Measurements from ENCODE around the gene MITF.

The MITF gene

DNA sequence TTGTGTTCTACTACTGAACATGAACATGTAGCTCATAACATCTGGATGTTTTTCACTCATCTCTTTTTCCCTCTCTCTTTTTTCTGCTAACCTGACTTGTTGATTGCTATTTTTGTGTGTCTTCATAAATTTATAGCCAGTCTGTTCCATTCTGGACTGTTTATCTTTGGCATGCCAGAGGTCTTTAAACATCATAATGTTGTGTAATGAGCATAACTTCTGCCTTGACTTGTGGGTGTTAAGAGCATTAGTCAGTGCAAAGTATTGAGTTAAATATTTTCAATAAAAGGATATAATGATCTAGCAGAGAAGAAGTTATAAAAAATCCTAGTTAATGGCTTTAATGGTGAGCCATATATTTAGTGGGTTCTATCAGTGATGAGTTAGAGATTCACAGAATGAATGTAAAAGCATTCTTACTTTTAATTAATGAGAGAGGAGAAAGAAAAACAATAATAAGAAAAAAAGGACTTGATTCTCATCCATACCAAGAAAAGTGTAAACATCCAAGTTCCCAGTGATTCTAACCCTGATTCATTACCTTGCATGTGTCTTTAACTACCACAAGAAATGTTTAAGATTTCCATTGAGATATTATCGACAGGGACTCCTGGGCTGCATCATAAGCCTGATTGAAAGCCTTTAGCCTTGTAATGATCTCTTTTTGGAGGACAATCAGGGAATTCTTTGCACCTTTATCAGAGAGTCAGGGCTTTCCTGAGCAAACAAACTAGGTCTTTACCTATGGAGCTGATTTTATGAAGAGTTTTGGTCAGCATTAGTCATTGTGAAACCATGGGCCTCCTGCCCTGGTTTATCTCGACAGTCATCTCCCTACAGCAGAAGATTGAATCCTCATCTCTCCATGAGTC, 22.9 kb downstream of the MITF start:
- no peak for DNase-seq

DNA sequence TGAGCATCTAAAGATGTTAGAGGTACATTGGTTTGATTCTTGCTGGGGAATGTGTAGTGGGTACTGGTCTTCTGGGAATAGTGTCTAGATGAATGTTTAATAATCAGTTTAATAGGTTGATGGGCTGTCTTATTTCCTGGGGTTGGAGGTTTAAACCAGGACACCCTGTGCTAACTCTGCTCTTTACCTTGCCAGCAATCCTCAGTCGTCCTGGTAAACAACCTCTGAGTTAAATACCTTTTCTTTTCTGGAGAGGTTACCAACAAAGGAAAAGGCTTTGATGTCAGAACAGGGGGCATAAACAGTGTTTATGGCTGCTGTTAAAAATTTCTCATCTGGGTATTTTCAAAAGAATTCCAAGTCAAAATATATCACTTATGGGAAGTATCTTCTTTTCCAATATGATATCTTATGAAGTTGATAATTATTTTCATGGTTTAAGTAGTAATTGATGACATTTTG, 23.5 kb downstream of the MITF start:
- DNase-seq: no peak

DNA sequence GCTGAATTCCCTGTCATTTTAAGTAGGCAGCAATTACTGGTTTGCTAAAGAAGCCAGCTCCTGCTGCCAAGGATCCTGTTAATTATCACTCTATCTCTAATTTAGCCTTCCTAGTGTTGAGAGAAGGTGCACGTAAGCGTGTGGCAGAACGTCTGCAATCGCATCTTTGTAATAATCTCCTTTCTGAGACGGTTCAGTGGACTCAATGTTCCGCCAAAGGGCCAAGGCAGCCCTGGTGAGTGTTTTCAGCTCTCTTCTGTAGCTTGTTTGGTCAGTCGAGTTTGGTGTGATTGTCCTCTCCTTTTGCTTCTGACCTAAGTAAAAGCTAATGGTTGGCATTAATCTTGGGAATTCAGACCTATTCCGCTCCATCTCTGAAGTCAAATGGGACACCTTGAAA, 24.2 kb downstream of the MITF start:
- DNase-seq: no peak

DNA sequence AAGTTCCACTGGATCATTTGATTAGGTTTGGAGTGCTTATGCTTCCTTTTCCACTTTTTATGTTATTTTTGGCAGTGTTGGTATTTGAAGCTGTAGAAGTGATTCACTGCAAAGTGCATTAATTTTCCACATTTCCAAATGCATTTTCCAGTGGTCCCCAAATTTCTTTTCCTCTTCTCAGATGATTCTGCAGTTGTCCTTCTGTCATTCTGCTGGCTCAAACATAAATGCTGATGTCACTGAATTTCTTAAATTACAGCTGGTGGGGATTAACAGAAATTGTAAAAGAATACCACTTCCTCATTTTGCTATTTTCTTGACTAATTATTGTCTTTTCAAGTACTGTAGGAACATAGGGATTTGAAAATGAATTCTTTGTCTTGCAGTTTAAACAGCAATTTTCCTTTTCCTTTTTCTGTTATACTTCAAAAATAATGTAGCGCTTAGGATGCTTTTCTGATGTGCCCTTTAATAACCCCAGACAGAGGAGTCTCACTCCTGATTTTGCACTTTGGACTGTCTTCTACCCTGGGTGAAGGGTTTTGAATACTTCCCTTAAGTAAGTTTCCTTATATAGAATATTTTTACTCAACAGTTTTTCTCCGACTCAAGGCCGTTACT, 25.0 kb downstream of the MITF start:
- DNase-seq: no peak

DNA sequence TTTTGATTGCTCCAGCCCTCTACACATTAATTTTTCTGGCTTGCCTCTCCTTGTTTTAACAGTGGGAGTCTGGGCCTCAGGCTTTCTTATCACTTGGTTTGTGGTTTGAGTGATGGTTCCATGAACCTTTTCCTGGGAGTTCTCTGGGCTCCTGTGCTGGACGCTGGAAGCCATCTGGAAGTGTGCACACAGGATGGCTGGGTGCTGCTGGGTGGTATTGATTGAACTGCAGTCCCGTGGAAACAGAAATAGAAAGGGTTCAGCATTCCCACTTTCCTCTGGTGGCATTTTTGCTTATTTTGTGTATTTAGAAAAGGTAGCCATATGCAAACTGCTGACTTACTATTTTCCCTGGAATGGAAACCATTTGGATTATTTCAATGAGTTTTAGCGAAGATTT, 25.6 kb downstream of the MITF start:
- DNase-seq: no peak

DNA sequence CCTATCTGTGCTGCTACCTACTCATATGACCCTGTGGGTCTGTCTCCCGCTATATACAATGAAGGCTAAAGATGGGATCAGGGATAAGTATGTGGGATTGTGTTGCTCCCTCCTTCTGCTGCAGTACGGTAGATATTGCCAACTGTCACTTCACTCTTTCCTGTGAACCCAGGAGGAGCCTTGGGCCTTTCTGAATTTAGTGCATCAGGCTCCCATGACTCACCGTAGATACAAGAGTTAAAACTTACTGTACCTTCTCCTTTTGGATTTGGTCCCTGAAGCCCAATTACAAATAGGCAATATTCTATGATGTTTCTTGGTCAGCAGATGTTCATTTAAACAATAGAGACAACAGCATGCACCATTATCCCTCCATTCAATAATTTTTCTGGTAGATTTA, 27.4 kb downstream of the MITF start:
- no peak for DNase-seq

DNA sequence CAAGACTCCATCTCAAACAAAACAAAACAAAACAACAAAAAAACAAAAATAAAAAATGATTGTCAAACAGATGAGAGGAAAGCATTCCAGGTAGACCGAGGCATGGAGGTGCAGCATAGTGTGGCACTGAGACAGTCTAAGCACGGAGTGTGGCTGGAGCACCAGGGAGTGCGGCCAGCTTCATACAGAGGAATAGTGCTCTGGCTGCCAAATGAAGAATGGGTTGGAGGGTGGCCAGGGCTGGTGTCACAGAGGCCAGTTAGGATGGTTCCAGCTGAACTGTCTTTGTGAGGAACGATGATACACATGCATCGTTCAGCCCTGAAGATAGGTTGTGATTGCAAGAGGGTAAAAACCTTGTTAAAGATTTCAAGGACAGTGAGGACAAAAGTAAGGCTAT, 28.3 kb downstream of the MITF start:
- DNase-seq: no peak

DNA sequence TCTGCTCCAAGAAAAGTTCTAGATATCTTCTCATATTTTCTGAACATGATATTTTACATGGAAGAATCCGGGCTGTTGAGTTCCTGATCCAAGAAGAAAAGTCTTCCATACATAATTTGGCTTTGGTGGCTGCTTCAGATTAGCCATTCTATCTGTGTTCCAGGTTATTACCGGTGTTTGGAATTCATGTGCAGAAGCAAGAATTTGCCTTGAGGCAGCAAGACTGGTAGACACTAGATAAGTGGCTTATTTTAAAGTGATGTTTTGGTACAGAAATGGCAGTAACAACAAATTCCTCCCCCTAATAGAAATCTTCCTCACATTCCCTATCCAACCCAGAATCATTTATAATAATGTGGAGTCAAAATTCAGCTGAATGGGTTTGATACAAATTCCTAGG, 29.2 kb downstream of the MITF start:
- no peak for DNase-seq

DNA sequence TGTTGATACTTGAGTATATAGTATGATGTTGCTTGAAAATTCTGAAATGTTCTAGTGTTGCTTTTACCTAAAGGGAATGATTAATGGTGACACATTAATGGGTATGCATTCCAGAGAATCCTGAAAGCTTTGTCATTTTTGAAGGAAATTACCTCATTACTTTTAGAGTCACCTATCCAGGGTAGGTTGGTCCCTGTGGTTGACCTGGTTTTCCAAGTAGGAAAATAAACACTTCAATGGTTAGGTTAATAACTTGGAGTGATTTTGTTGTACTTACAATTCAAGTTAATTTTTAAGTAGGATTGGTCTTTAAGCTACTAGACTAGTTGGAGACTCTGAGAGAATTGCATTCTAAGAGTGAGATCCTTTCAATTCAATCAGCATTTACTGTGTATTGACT, 31.0 kb downstream of the MITF start:
- DNase-seq: no peak

DNA sequence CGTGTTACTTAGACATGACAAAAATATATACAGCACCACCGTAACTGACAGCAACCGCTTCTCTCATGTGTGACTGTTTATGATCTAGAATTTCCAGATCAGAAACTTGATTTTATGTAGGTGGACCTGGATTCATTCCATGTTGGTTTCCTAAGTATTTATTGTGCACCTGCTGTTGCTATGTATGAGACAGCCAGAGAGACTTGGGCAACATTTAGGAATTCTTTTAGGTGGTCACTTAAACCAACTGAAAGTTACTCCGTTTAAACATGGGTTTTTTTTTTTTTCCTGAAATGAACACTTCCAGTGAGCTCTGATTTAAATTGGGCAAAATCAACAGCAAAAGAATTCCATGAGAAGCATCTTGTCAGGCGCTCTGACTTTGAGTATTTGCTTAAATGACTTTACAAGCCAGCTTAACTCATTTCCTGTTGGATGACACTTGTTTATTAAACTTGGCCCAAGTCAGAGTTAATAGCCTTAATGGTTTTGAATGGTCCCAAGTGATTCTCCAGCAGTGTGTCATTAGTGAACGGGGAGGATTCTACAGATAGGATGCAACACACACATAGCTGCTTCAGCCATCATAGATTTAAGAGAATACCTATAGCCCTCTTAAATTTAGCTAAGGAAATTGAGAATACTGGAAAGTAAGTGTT, 31.8 kb downstream of the MITF start:
- DNase-seq: no peak

DNA sequence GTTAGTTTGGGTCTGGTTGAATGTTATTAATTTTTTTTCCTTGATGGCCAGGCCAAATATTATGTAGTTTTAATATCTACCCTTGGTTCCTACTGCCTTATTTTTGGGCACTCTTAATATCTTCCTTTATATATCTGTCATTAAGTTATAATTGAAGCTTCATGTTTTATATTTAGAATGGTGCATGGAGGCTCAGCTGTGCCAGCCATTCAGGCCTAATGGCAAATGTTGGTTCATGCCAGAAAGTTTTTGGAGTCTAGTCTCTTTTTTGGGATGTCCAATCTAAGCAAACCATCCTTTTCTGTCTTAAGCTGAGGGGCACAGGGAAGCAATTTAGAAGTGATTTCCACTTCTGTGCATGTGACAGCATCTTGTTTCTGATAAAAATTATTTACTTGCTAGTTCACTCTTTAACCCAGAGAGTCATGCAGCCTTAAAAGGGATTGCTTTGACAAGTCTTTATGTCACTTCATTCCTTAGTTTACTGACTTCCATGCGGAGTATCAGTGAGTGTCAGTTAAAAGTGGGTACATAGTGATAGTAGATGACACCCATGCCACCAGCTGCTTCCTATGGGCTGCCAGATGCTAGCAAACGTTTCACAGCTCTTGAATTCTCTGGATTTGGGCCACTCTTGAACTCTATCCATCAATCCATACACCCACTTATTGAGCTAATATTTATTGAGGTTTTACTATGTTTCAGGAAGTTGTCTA, 33.0 kb downstream of the MITF start:
- no peak for DNase-seq

DNA sequence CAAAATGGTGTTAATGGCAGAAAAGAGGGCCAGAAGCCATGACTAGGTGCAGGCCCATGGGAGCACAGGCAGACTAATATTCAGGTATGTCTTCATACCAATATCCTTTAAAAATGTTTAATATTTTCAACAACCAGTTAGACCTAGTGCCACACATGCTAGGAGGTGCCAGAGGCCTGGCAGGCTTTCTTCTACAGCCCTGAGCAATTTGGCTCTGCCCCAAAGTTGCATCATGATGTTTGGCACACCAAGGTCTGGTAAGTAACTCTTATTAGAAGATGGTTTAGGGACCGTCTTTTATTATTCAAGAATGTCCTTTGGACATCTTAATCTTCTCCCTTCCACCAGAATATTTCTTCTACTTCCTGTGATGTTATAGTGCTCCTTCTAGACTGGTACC, 34.8 kb downstream of the MITF start:
- DNase-seq: no peak

DNA sequence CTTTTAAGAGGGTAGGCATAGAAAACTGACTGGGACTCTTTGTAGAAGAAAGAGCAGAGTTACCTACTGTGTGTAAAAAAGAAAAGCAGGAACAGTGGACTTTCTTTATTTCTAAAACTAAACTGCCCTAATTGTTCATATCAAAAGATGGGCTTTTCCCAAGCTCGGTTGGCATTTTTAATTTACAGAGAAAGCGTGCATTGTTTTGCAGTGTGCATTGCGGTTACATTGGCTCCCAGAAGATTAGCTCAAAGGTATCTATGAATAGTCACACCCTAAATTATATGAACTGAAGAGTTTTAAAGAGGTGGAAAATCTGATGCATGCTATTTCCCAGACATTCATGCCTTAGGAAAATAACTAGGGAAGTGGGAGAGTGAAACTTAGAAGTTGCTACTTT, 36.5 kb downstream of the MITF start:
- DNase-seq: no peak

DNA sequence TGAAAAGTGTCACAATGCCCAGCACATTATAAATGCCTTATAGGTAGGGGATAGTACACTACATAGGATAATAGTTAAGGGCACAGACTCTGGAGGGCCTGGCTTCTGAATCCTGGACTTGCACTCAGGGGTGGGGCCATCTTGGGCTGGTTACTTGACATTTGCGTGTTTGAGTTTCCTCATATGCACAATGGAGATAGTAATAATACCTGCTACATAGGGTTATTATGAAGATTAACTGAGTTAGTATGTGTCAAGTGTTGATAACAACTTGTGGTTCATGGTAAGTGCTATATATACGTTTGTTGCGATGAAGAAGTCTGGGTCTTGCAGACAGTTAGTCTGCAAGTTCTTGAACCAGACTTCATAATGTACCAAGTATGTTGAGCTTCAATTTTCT, 37.0 kb downstream of the MITF start:
- DNase-seq: no peak

DNA sequence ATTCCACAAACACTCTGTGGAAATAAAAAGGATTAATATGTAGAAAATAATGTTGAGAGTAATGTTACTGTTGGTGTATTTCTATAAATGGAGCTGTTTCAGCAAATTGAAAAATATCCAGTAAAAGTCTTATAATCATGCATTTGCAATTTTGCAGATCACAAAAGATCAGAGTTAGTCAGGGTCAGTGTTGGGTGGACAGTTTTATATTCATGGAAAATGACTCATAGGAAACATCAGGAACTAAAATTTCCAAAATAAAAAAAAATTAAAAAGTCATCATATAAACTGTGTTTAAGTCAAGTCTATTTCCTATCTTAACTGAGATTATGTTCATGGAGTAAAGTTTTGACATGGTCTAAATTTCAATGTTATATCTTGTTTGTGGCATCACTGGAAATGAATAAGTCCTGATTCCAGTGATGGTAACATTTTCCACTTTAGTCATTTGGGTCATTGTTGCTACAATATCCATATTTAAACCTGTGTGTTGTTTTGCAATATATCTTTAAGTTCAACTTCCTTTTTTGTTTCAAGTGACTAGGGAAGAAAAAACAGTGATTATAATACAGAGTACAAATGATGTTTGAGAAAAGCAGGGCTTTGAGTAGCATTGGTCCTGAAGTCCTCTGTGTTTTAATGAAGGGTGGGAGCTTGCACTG, 37.8 kb downstream of the MITF start:
- DNase-seq: no peak

DNA sequence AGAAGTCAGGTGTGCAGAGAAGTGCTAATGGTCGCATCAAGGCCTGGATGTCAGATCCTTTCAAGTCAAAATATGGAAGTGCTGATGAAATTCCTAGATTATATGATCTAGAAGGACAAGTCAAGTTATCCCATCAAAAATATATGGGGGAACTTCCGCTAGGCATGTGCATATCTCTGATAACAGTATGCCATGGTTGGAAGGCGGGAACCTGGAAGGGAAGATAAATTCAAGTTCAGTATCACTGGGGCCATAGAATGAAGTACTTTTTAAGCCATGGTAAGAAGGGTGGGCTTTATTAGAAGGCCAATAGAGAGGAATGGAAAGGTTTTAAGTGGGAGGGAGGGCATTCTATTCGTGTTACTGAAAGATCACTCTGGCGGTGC, 38.3 kb downstream of the MITF start:
- no peak for DNase-seq

DNA sequence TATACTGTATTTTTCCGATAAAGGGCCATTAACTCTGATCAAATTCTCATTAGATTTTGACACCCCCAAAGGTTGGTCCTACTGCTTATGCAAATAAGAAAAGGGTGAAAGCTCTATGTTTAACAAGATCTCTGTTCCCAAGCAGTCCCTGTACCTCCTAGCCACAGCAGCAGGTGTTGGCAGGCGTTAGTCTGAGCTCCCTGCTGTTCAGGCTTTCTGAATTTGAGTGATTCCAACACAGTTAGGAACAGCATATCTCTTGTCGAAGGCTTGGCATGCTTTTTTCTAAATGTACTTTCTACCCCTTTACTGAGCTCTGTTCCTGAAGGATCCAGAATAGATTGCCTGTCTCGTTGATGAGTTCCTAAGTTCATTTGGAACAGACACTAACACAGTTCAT, 42.3 kb downstream of the MITF start:
- no peak for DNase-seq

DNA sequence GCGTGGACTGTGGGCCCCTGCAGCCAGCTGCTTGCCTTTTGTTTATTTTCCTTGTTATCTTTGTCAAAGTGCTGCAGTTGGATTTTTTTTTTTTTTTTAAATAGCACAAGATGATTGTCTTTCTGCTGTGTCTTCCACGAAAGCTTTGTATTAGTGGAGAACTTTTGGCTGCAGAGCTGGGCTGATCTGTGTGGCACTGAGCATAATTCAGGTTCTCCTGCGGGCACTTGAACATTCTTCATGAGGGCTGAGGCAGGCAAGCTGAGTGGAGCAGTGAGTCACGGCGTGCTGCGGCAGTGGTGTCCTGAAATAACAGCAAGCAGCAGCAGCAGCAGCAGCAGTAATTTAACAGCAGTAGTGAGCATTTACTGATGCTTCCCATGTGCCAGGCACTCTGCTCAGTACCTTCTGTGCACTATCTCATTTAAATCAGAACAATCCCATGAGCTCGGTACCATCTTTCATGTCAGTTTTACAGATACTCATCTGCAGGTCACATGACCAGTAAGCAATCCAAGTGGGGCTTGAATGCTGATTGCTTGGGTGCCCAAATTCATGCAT, 45.8 kb downstream of the MITF start:
- no peak for DNase-seq

DNA sequence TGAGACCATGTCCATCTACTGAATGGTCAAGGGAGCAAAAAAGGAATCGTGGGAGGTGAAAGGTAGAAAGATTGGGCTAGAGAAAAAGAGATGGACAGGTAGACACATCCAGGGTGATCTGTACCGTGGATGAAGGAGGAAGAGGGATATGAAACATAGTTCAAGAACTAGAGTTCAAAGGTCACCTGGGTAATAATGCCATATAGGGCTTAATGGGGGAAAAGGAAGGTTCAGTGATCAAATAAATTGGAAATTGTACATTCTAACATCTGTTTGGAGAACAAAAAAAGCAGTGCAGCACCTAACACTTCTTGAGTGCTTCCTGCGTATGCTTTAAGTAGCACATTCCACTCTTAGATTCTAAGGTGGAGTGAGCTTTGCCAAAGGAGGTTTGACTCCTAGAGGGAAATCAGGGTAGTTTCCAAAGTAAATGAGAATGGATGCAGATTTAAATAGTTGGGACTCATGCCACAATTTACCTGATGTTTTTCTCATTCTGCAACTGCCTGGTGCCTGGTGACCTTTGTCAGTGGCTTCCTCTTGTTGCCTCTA, 46.6 kb downstream of the MITF start:
- DNase-seq: no peak

DNA sequence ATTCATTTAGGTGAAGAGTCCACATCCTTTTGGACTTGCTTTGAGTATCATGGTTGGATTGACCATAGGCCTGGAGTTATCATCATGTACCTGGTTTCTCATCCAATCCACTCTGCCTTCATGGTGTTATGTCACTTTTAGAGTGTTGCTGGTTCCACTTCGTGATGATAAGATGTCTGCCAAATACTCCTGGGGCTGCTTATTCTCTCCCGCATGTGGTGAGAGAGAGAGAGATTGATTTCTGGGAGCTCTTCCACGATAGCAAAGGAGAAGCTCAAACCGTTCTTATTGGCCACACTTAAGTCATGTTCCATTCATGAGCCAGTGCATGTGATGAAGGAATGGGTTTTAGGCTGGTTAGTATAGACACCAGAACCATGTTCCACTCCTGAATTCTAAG, 47.6 kb downstream of the MITF start:
- no peak for DNase-seq

DNA sequence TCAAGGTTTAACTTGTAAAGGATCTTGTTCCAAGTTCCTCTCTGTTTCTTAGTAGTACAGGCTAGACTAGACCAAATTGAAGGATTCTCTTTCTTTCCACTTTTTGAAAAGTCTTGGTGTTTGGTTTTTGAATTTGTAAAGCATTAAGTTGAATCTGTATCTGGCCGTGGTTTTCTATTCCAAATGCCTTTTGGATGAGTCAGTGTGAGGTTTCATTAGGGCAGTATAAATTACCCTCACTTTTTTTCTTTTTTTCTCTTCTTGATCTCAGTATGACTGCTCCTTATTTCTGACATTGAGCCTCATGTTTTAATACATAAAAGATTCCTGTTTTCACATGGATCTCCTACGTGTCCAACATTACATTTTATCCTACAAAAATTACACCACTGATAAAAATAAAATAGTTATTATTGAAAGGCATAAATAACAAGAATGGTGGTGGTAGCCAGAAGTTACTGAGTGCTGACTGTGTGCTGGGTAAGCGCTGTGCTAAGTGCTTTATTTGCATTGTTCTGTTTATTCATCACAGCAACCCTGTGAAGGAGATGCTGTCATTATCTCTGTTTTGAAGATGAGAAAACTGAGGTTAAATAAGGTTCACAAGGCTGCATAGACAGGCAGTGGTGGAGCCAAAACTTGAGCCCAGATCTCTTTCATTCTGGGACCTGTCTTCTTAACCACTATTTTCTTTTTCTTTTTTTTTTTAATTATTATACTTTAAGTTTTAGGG, 48.3 kb downstream of the MITF start:
- DNase-seq: no peak

DNA sequence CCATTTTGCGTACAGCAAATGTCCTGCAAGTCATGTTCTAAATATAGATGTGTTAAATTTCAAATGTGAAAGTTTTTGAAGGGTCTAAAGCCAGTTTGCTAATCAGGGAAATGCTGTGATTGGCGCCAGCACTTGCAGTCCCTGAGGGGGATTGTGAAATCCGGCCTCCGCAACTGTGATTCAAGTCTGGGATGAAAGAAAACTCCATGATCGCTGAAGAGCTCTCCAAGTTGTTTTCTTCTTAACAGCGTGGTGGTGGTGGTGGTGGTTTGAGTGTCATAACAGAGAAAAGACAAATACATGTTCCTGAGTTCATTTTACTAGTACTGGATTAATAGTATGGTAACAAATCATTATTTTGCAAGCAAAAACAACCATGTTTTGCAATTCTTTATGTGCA, 51.8 kb downstream of the MITF start:
- no peak for DNase-seq
